GM21528 (cell line): ENCODE results near the gene SEMA4B.
"Not testable (repeated sequence)": the region's sequence is repeated elsewhere in the genome, so short reads cannot be mapped to it uniquely, and the experiment has no call there.

ENCODE experiments used
- ATAC-seq: cut with Tn5 transposase; IDR thresholded peaks from one replicate; pipeline ENCODE4 v1.9.1; 2021; ENCODE audit warnings: mild to moderate bottlenecking, moderate library complexity; ENCODE audit not compliant: unreplicated experiment, low FRiP score

The SEMA4B gene

GRCh38 chr15:90243943-90244639 lies 43.0 kb downstream of the SEMA4B start:
- no peak for ATAC-seq

- no peak for ATAC-seq
Measured at GRCh38 chr15:90248789-90249202, 47.7 kb downstream of the SEMA4B start.

- ATAC-seq: no peak
Measured at GRCh38 chr15:90249203-90249863, 48.2 kb downstream of the SEMA4B start, which contains the start of gene TTLL13. Gene TTLL13 (plus strand): TSS chr15:90249556. CDS start chr15:90250631, 1,075 bp downstream.

GRCh38 chr15:90257776-90258175 lies 56.6 kb downstream of the SEMA4B start:
- no peak for ATAC-seq

- peak; percentile 71 for ATAC-seq
Measured at GRCh38 chr15:90259524-90259923, 58.4 kb downstream of the SEMA4B start.

- ATAC-seq: not testable (repeated sequence)
Measured at GRCh38 chr15:90260731-90261130, 59.6 kb downstream of the SEMA4B start.

- no peak for ATAC-seq
Measured at GRCh38 chr15:90261811-90262210, 60.7 kb downstream of the SEMA4B start.

GRCh38 chr15:90262426-90262825 lies 61.3 kb downstream of the SEMA4B start:
- no peak for ATAC-seq

- ATAC-seq: no peak
Measured at GRCh38 chr15:90264671-90265070, 63.5 kb downstream of the SEMA4B start.

- ATAC-seq: peak; percentile 91
Measured at GRCh38 chr15:90265271-90266060, 64.3 kb downstream of the SEMA4B start, which contains the start of gene NGRN. Gene NGRN (plus strand): TSS chr15:90265672. CDS start chr15:90265713, 41 bp downstream.

- ATAC-seq: peak; percentile 27
Measured at GRCh38 chr15:90266061-90266431, 64.9 kb downstream of the SEMA4B start.

GRCh38 chr15:90266485-90266884 lies 65.4 kb downstream of the SEMA4B start:
- no peak for ATAC-seq

GRCh38 chr15:90268415-90268814 lies 67.3 kb downstream of the SEMA4B start:
- ATAC-seq: no peak

GRCh38 chr15:90270502-90271150 lies 69.5 kb downstream of the SEMA4B start:
- ATAC-seq: no peak

GRCh38 chr15:90271459-90272166 lies 70.5 kb downstream of the SEMA4B start:
- ATAC-seq: no peak

GRCh38 chr15:90278467-90278866 lies 77.3 kb downstream of the SEMA4B start:
- ATAC-seq: not testable (repeated sequence)
